Effector CD8-positive, alpha-beta T cell (primary cell): ENCODE data around the gene CLEC12A.
"Not testable (repeated sequence)": the region's sequence is repeated elsewhere in the genome, so short reads cannot be mapped to it uniquely, and the experiment has no call there.

ENCODE experiments used
- DNase-seq: peaks from one replicate; lab custom pipeline; 2025; lab: John Stamatoyannopoulos, UW
- total RNA-seq, 4 experiments: gene quantifications; one replicate each; lab custom pipeline; 2026; lab: John Stamatoyannopoulos, UW

CLEC12A gene
- total RNA-seq = 0 to 0.37 (median 0.23) reads per million in 4 experiments

- DNase-seq = no peak
Measured at GRCh38 chr12:9971181-9971580, at the start of gene CLEC12A. TSS of gene CLEC12A (plus strand) at chr12:9971409. CDS start at chr12:9971597, 188 bp downstream.

- DNase-seq = no peak
Measured at GRCh38 chr12:9922429-9922828, 48.8 kb upstream of the CLEC12A start.

GRCh38 chr12:9925705-9926393, 45.4 kb upstream of the CLEC12A start:
- no peak for DNase-seq

GRCh38 chr12:9926876-9927275, 44.3 kb upstream of the CLEC12A start:
- DNase-seq = no peak

GRCh38 chr12:9928607-9929006, 42.6 kb upstream of the CLEC12A start:
- DNase-seq = no peak

GRCh38 chr12:9931245-9931644, 40.0 kb upstream of the CLEC12A start:
- no peak for DNase-seq

- no peak for DNase-seq
Measured at GRCh38 chr12:9932270-9932669, 38.9 kb upstream of the CLEC12A start, which contains the start of gene CLEC2A. TSS of gene CLEC2A (minus strand) at chr12:9932370. CDS start at chr12:9932329, 41 bp downstream.

- DNase-seq = no peak
Measured at GRCh38 chr12:9933958-9934357, 37.3 kb upstream of the CLEC12A start.

- no peak for DNase-seq
Measured at GRCh38 chr12:9935026-9935425, 36.2 kb upstream of the CLEC12A start.

GRCh38 chr12:9936591-9936990, 34.6 kb upstream of the CLEC12A start:
- DNase-seq = no peak

GRCh38 chr12:9940375-9940774, 30.8 kb upstream of the CLEC12A start:
- no peak for DNase-seq

GRCh38 chr12:9941838-9942237, 29.4 kb upstream of the CLEC12A start:
- DNase-seq = no peak

- peak; percentile 39 for DNase-seq
Measured at GRCh38 chr12:9943240-9943639, 28.0 kb upstream of the CLEC12A start.

GRCh38 chr12:9944391-9944790, 26.8 kb upstream of the CLEC12A start:
- no peak for DNase-seq

GRCh38 chr12:9947674-9948073, 23.5 kb upstream of the CLEC12A start:
- no peak for DNase-seq

GRCh38 chr12:9948606-9949296, 22.5 kb upstream of the CLEC12A start:
- DNase-seq = no peak

GRCh38 chr12:9951026-9951675, 20.1 kb upstream of the CLEC12A start:
- DNase-seq = no peak

GRCh38 chr12:9952954-9953729, 18.1 kb upstream of the CLEC12A start:
- not testable (repeated sequence) for DNase-seq

- DNase-seq = no peak
Measured at GRCh38 chr12:9957834-9958233, 13.4 kb upstream of the CLEC12A start.

- no peak for DNase-seq
Measured at GRCh38 chr12:9960590-9960989, 10.6 kb upstream of the CLEC12A start.

- DNase-seq = no peak
Measured at GRCh38 chr12:9961106-9961505, 10.1 kb upstream of the CLEC12A start.

GRCh38 chr12:9961901-9962300, 9.3 kb upstream of the CLEC12A start:
- no peak for DNase-seq
